Mesangial cell (primary cell): Measurements from ENCODE around the gene PRKCB. TPM values are rescaled to one million over a fixed set of nuclear protein-coding genes. Genes with fewer than 3 reads are reported as not detected.

Source experiments
- total RNA-seq: library from RNA; depleted of rRNA; stranded (reverse); fragments of >200 nt; gene quantifications from 2 replicates; pipeline ENCODE4 v1.2.3, GENCODE V29; 2015

Gene PRKCB
- total RNA-seq, result not detected in 2 replicates

DNA sequence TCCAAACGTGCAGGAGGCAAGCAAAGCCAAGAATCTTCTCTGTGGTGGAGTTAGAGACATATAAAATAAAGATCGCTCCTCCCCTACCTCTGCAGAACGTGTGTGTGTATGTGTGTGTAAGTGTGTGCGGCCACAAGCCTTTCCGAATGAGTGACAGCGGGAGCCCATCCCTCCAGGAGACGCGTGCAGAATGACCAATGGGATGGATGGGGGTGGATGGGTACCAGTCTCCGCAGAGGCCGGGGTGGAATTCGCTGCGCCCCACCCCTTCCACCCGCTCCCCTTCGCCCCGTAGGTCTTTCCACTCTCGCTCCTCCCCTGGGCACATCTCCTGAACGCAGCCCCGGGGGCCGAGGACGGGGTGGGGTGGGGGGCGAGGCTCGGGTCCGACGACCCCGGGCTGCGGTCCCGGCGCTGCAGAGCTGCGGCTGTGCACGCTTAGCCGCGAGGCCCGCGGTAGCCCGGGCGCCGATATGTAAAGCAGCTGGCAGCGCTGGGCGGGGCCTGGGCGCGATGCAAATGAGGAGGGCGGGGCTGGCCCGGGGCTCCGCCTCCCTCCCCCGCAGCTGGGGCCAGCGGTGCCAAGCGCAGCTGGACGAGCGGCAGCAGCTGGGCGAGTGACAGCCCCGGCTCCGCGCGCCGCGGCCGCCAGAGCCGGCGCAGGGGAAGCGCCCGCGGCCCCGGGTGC, at the start of gene PRKCB:
PRKCB (plus strand) TSS at position 594 of the 688 bp plus-strand sequence.

DNA sequence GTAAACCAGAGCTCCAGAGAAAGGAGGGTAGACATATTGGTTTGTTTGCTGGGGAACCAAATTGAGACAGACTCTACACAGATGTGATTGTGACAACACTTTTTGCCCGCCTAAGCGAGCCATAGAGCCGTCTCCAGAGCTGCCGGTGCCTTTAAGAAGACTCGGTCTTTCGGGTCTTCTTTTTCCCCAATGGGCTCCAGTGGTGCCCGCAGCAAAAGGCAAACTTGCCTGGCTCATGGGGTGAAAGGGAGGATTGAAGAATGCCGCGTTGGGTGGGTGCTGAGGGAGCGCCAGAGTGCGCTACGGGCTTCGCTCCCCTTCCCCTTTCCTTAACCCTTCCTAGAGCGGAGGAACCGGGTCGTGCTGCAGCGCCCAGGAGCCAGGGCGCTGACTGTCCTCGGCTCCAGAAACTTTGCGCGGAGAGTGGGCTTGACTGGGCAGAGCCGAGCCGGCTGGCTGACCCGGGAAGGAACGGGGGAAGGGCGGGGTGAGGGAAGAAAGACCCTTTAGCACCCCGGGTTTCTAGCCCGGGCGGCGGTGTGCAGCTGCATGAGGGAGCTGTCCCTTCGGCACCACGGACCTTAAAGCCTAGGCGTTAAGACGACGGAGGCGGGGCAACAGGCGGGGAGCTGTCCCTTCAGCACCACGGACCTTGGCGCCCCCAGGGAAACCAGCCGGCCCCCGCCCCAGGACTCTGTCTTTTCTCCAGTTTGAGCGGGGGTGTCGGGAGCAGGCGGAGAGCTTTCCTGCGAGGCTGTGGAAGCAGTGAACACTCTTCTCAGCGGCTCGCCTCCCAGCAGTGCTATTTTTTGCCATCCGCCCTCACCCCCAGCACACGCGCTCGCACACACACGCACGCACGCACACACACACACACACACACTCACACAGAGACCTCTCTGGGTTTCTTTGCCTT, 419.9 kb downstream of the PRKCB start, which contains the start of gene CACNG3:
CACNG3 (plus strand) TSS at position 880 of the 916 bp plus-strand sequence. CDS start 420 bp downstream, outside the sequence.

Other genes with a start within 250 kb of the PRKCB start
- 104 and 151 TPM in 2 replicates for gene NDUFAB1, start 239.7 kb upstream of the PRKCB start, total RNA-seq
- gene PALB2, start 194.7 kb upstream of the PRKCB start, total RNA-seq, result 6.5 and 7.0 TPM in 2 replicates
- 29.2 and 35.7 TPM in 2 replicates for gene DCTN5, start 194.5 kb upstream of the PRKCB start, total RNA-seq
- 10.8 and 207 TPM in 2 replicates for gene PLK1, start 157.1 kb upstream of the PRKCB start, total RNA-seq
- gene ERN2, start 122.8 kb upstream of the PRKCB start, total RNA-seq, result 0.38 TPM in 1 of 2 replicates, not detected in the other
- gene CHP2, start 81.0 kb upstream of the PRKCB start, total RNA-seq, result 0.13 TPM in 1 of 2 replicates, not detected in the other